Natural killer cell (primary cell): ENCODE data around the gene SLC16A2. TPM values are rescaled to one million over a fixed set of nuclear protein-coding genes. Genes with fewer than 3 reads are reported as not detected.

ENCODE experiments used
- ATAC-seq, 3 donors: fragments of 150-1000 bp in 2 of 3; fragments of 200-7000 bp in 1 of 3; cut with Tn5 transposase; 1 replicate in 1 of 3; 2 replicates in 2 of 3; pipeline ENCODE4 v1.10.0; 2021; ENCODE audit warnings: mild to moderate bottlenecking in 2 of 3, moderate library complexity in 2 of 3
- DNase-seq, 2 donors: peaks; one replicate each; pipeline versions ENCODE4 v3.0.0 to v3.0.0-alpha.2; 2013 to 2021; ENCODE audit warnings: mixed read lengths in 1 of 2
- H3K27ac ChIP-seq: one replicate; pipeline ENCODE4 v1.5.1; 2013; ENCODE audit warnings: mild to moderate bottlenecking, low read length
- H3K27me3 ChIP-seq: one replicate; pipeline ENCODE4 v1.6.1; 2013; ENCODE audit warnings: low read length; ENCODE audit not compliant: control insufficient read depth, insufficient read depth
- H3K36me3 ChIP-seq: one replicate; pipeline ENCODE4 v1.6.1; 2013; ENCODE audit warnings: low read length; ENCODE audit not compliant: control insufficient read depth, insufficient read depth
- H3K4me1 ChIP-seq: one replicate; pipeline ENCODE4 v1.6.1; 2013; ENCODE audit warnings: low read length; ENCODE audit not compliant: control insufficient read depth, insufficient read depth
- H3K4me3 ChIP-seq: one replicate; pipeline ENCODE4 v1.5.1; 2013; ENCODE audit warnings: low read length
- H3K9me3 ChIP-seq: one replicate; pipeline ENCODE4 v1.6.1; 2013; ENCODE audit warnings: low read length; ENCODE audit not compliant: control insufficient read depth, insufficient read depth
- H3K27ac Mint-ChIP-seq, 2 donors: one replicate each; pipeline ENCODE4 v1.8.0; 2022; ENCODE audit warnings: mild to moderate bottlenecking in 2 of 2, mixed read lengths in 2 of 2, moderate library complexity in 1 of 2
- H3K27me3 Mint-ChIP-seq, 2 donors: one replicate each; pipeline ENCODE4 v1.8.0; 2022; ENCODE audit warnings: low read depth in 2 of 2, mixed read lengths in 2 of 2
- H3K36me3 Mint-ChIP-seq: one replicate; pipeline ENCODE4 v1.8.0; 2022; ENCODE audit warnings: mixed read lengths
- H3K4me1 Mint-ChIP-seq, 2 donors: one replicate each; pipeline ENCODE4 v1.8.0; 2022; ENCODE audit warnings: mixed read lengths in 2 of 2
- H3K4me3 Mint-ChIP-seq: one replicate; pipeline ENCODE4 v1.8.0; 2022; ENCODE audit warnings: mild to moderate bottlenecking, moderate library complexity, mixed read lengths
- H3K9me3 Mint-ChIP-seq, 2 donors: one replicate each; pipeline ENCODE4 v1.8.0; 2022; ENCODE audit warnings: mixed read lengths in 2 of 2
- WGBS: methylation state at CpG from one replicate; pipeline ENCODE4 v1.1.7; 2013; ENCODE audit warnings: missing lambda C conversion rate; ENCODE audit not compliant: insufficient coverage; 5-methylcytosine and 5-hydroxymethylcytosine counted together
- intact Hi-C: fragments of 100-400 bp; cut with micrococcal nuclease; formaldehyde crosslinking; loops from one replicate; pipeline ENCODE4 v1.14.2; 2022
- total RNA-seq, 4 donors: library from RNA; stranded (reverse); fragments of 120-200 nt in 1 of 4; gene quantifications; one replicate each; pipeline versions ENCODE4 v1.2.3 to v1.2.4, GENCODE V29; 2013 to 2022
- TF ChIP-seq, protein P1 (sequence below): fragments of 200-600 bp; IDR thresholded peaks from one replicate; pipeline ENCODE4 v1.8.0; 2022; ENCODE audit warnings: antibody characterized with exemption

Gene SLC16A2
- total RNA-seq, 3 donors from 2014 or later (not counting 1 experiment from before 2014, with no cell fraction given) = not detected

DNA sequence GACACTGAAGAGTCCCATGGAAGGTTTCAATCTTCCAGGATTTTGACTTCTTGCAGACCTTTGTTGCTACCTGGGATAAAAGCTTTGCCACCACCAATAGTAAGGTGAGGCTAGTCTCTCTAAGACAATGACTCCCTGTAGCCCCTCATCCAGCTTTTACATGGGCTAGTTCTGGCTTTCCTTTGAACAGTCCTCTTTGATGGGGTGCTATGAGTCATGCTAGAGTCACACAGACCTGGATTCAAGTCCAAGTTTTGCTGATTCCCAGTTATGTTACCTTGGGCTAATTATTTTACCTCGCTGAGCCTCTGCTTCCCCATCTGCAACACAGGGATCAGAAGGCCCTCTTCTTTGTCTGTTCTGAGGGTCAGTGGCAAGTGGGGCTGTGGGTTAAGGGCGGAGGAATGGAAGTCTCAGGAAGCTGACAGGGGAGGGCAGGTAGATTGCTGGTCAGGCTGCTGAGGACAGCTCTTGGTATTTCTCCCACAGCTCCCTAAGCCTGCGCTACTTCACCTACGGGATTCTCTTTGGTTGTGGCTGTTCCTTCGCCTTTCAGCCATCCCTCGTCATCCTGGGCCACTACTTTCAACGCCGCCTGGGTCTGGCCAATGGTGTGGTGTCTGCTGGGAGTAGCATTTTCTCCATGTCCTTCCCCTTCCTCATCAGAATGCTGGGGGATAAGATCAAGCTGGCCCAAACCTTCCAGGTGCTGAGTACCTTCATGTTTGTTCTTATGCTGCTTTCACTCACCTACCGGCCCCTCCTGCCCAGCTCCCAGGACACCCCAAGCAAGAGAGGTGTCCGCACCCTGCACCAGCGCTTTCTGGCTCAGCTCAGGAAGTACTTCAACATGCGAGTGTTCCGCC is 102.8 kb downstream of the SLC16A2 start:
- Mint-ChIP-seq H3K4me1 (no peaks in the 10 kb centered on the region), H3K36me3 (no peaks in the 10 kb centered on the region), H3K4me3 (no peak overlapping the region), H3K27ac (no peak overlapping the region), H3K9me3 (no peaks in the 10 kb centered on the region), H3K27me3 (peaks cover 0 to 7% of the 10 kb centered on the region in 2 donors)
- TF ChIP-seq, protein P1, sequence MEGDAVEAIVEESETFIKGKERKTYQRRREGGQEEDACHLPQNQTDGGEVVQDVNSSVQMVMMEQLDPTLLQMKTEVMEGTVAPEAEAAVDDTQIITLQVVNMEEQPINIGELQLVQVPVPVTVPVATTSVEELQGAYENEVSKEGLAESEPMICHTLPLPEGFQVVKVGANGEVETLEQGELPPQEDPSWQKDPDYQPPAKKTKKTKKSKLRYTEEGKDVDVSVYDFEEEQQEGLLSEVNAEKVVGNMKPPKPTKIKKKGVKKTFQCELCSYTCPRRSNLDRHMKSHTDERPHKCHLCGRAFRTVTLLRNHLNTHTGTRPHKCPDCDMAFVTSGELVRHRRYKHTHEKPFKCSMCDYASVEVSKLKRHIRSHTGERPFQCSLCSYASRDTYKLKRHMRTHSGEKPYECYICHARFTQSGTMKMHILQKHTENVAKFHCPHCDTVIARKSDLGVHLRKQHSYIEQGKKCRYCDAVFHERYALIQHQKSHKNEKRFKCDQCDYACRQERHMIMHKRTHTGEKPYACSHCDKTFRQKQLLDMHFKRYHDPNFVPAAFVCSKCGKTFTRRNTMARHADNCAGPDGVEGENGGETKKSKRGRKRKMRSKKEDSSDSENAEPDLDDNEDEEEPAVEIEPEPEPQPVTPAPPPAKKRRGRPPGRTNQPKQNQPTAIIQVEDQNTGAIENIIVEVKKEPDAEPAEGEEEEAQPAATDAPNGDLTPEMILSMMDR = no peak
- H3K27ac ChIP-seq = no peak overlapping the region
- WGBS = 92% methylated on average over 9 of the region's 13 CpGs
- no peak for DNase-seq
- H3K4me1 ChIP-seq = no peaks in the 10 kb centered on the region
- no peaks in the 10 kb centered on the region for H3K27me3 ChIP-seq
- H3K36me3 ChIP-seq = no peaks in the 10 kb centered on the region
- no peak for ATAC-seq
- intact Hi-C loops = no loop called here
- H3K9me3 ChIP-seq = no peaks in the 10 kb centered on the region
- H3K4me3 ChIP-seq = no peak overlapping the region

DNA sequence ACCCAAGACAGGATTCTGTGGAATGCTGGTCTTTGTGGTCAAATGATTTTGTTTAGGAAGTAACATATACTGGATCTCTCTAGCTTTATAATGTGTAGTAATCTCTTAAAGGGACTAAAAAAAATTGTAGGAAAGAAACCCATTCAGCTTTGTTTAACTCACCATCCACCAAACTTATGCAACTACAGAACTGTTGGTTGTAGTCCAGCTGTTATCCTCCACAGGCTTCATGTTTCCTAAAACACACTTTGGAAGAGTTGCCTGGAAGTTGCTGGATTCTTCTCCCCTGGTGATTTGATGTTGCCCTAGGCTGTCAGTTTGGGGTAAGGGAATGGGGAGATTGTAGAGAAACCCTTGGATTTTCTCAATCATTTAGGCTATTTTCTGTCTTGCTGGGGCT is 103.8 kb downstream of the SLC16A2 start:
- H3K4me1 ChIP-seq = no peaks in the 10 kb centered on the region
- H3K36me3 Mint-ChIP-seq = no peaks in the 10 kb centered on the region
- H3K4me3 Mint-ChIP-seq = no peak overlapping the region
- DNase-seq (no peak), ATAC-seq (no peak)
- intact Hi-C loops = no loop called here
- TF ChIP-seq, protein P1 = no peak
- H3K27ac ChIP-seq = no peak overlapping the region
- H3K27me3 ChIP-seq = no peaks in the 10 kb centered on the region
- no peaks in the 10 kb centered on the region for H3K9me3 Mint-ChIP-seq
- H3K27ac Mint-ChIP-seq = no peak overlapping the region
- no peak overlapping the region for H3K4me3 ChIP-seq
- peaks cover 0 to 7% of the 10 kb centered on the region in 2 donors for H3K27me3 Mint-ChIP-seq
- H3K36me3 ChIP-seq = no peaks in the 10 kb centered on the region
- H3K4me1 Mint-ChIP-seq = no peaks in the 10 kb centered on the region
- no peaks in the 10 kb centered on the region for H3K9me3 ChIP-seq

DNA sequence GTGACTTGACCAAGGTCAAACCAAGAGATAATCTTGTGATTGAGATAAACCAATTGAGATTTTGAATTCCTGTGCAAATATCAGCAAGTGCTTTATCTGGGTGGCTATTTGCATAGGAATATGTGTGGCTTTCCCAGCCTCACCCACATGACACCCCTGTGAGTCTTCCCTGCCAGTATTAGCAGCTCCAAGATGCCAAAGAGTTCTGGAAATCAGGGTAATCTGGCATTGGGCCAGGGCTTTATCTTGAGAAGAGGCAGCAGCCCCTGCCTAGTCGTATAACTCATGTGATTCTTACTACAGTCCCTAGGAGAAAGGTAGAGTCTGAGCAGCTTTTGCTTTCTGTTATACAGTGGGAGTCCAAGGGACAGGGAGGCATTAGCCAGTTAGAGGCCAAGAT is 105.5 kb downstream of the SLC16A2 start:
- TF ChIP-seq, protein P1 = no peak
- intact Hi-C loops = no loop called here
- Mint-ChIP-seq H3K27me3 (peaks cover 0 to 7% of the 10 kb centered on the region in 2 donors), H3K27ac (no peak overlapping the region), H3K9me3 (no peaks in the 10 kb centered on the region), H3K4me1 (no peaks in the 10 kb centered on the region), H3K36me3 (no peaks in the 10 kb centered on the region), H3K4me3 (no peak overlapping the region)
- Histone ChIP-seq H3K9me3 (no peaks in the 10 kb centered on the region), H3K36me3 (no peaks in the 10 kb centered on the region), H3K27me3 (no peaks in the 10 kb centered on the region), H3K4me3 (no peak overlapping the region), H3K27ac (no peak overlapping the region), H3K4me1 (no peaks in the 10 kb centered on the region)
- ATAC-seq = no peak
- WGBS = 38% methylated on average over 1 of the region's 1 CpG
- DNase-seq = no peak

DNA sequence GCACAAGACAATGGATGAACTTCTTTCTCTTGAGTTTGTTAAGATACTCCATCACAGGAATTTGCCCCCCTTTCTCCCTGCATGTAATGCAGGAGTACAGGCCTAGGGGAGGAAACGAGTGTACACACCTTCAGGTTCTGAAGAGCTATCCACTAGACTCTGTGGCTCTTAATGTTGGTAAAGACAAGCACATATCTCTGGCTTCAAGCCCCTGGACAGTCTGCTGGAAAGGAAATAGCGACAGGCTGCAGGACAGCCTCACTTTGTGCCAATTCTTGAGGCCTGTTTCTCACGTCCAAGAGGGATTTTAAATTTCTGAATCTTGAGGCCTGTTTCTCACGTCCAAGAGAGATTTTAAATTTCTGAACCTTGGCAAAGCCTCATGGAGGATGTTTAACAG is 106.1 kb downstream of the SLC16A2 start:
- intact Hi-C loops = no loop called here
- no peak for ATAC-seq
- TF ChIP-seq, protein P1 = no peak
- Mint-ChIP-seq H3K27me3 (peaks cover 0 to 7% of the 10 kb centered on the region in 2 donors), H3K27ac (no peak overlapping the region), H3K9me3 (no peaks in the 10 kb centered on the region), H3K4me3 (no peak overlapping the region), H3K4me1 (no peaks in the 10 kb centered on the region), H3K36me3 (no peaks in the 10 kb centered on the region)
- Histone ChIP-seq H3K27ac (no peak overlapping the region), H3K4me3 (no peak overlapping the region), H3K4me1 (no peaks in the 10 kb centered on the region), H3K36me3 (no peaks in the 10 kb centered on the region), H3K27me3 (no peaks in the 10 kb centered on the region), H3K9me3 (no peaks in the 10 kb centered on the region)
- 95% methylated on average over 3 of the region's 4 CpGs for WGBS
- DNase-seq = no peak
